Psoas muscle (tissue), 8 donors: Measurements from ENCODE around the gene SPSB4. TPM values are rescaled to one million over a fixed set of nuclear protein-coding genes. Genes with fewer than 3 reads are reported as not detected.

Source experiments
- ATAC-seq, 4 donors: fragments of 200-7000 bp; cut with Tn5 transposase; one replicate each; pipeline ENCODE4 v1.9.1; 2020; ENCODE audit warnings: moderate library complexity in 3 of 4, mild to moderate bottlenecking in 2 of 4
- DNase-seq, 2 donors: peaks; one replicate each; pipeline ENCODE4 v3.0.0-alpha.2; 2020
- H3K27ac ChIP-seq: fragments of 200-600 bp; one replicate; pipeline ENCODE4 v1.8.0; 2022
- H3K27me3 ChIP-seq, 3 donors: fragments of 200-600 bp in 1 of 3; one replicate each; pipeline versions ENCODE4 v1.6.1 to v1.8.0; 2013 to 2022; ENCODE audit warnings: low read length in 2 of 3, mild to moderate bottlenecking in 2 of 3, moderate library complexity in 1 of 3; ENCODE audit not compliant: insufficient read depth in 3 of 3
- H3K36me3 ChIP-seq, 2 donors: fragments of 200-600 bp in 1 of 2; one replicate each; pipeline versions ENCODE4 v1.6.1 to v1.8.0; 2013 to 2022; ENCODE audit warnings: low read depth in 1 of 2, mild to moderate bottlenecking in 1 of 2, moderate library complexity in 1 of 2; ENCODE audit not compliant: insufficient read depth in 1 of 2
- H3K4me1 ChIP-seq: fragments of 200-600 bp; one replicate; pipeline ENCODE4 v1.8.0; 2022
- H3K4me3 ChIP-seq: fragments of 200-600 bp; one replicate; pipeline ENCODE4 v1.8.0; 2022; ENCODE audit warnings: mild to moderate bottlenecking
- H3K9me3 ChIP-seq: fragments of 200-600 bp; one replicate; pipeline ENCODE4 v1.8.0; 2022
- WGBS, 3 donors: extraction: QIAGEN DNeasy Blood & Tissue Kit; methylation state at CpG; one replicate each; pipeline versions ENCODE4 v1.1.6 to v1.1.7; 2013; 5-methylcytosine and 5-hydroxymethylcytosine counted together
- intact Hi-C, 2 donors: fragments of 100-400 bp; cut with DNase I; formaldehyde crosslinking; loops; one replicate each; pipeline versions ENCODE4 v1.11.0 to v1.14.2; 2022
- polyA plus RNA-seq, 3 donors: library from polyadenylated mRNA; stranded (reverse); fragments of 200-250 nt; gene quantifications; one replicate each; pipeline ENCODE4 v1.2.3, GENCODE V29; 2013
- total RNA-seq, 4 donors: library from RNA; stranded (reverse); fragmentation: NEBNext Ultra II Directional in 2 of 4; extraction: Animal tissue kit (Norgen Biotek cat#: 25700) in 2 of 4; gene quantifications; one replicate each; pipeline versions ENCODE4 v1.2.1 to v1.2.4, GENCODE V29; 2021 to 2023
- TF ChIP-seq, protein P1 (sequence below): fragments of 200-600 bp; IDR thresholded peaks from one replicate; pipeline ENCODE4 v1.8.0; 2022; ENCODE audit warnings: antibody characterized with exemption
- donor health status: healthy with polysubstance abuse.
- donor health status: DM: no; HTN: no; CAD: no; lungs with moderate emphysema.
- donor health status: Bipolar disorder and iron deficiency.
- donor health status: healthy.
- donor health status: DM: yes; HTN: yes; CAD: no.
- donor health status: DM: no; HTN: no; CAD: no.
- donor health status: DM: no; HTN: no; CAD: no.
- donor health status: DM: yes; HTN: yes; CAD: no.

SPSB4 gene
- total and polyA plus RNA-seq, 7 donors: 0.39 to 1.9 (median 0.59) TPM

DNA sequence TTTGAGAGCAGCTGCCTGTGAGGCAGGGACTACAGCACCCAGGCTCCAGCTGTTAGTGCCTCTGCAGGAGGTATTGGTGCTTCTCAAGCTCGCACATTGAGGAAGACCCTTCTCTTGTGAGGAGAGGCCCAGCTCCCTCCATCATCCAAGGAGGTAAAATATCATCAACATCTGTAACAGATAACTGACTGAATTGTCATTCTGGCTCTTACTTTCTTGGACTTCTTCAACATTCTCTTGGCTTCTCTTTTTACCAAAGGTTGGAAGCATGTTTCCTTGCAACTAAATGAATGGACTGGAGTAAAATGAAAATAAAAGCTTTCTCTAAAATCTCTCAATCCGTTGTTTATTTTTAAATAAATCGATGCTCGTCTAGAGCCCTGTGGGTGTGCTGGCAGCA, 127.4 kb downstream of the SPSB4 start:
- Histone ChIP-seq H3K4me1 (no peaks in the 10 kb centered on the region), H3K4me3 (no peak overlapping the region), H3K9me3 (no peaks in the 10 kb centered on the region), H3K27me3 (no peaks in the 10 kb centered on the region), H3K36me3 (no peaks in the 10 kb centered on the region), H3K27ac (no peak overlapping the region)
- ATAC-seq: no peak
- intact Hi-C loops: no loop called here
- no peak for DNase-seq
- TF ChIP-seq, protein P1, sequence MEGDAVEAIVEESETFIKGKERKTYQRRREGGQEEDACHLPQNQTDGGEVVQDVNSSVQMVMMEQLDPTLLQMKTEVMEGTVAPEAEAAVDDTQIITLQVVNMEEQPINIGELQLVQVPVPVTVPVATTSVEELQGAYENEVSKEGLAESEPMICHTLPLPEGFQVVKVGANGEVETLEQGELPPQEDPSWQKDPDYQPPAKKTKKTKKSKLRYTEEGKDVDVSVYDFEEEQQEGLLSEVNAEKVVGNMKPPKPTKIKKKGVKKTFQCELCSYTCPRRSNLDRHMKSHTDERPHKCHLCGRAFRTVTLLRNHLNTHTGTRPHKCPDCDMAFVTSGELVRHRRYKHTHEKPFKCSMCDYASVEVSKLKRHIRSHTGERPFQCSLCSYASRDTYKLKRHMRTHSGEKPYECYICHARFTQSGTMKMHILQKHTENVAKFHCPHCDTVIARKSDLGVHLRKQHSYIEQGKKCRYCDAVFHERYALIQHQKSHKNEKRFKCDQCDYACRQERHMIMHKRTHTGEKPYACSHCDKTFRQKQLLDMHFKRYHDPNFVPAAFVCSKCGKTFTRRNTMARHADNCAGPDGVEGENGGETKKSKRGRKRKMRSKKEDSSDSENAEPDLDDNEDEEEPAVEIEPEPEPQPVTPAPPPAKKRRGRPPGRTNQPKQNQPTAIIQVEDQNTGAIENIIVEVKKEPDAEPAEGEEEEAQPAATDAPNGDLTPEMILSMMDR: no peak
- WGBS, 3 donors: 71 to 88% (median 77%) methylated on average over 4 of the region's 4 CpGs

DNA sequence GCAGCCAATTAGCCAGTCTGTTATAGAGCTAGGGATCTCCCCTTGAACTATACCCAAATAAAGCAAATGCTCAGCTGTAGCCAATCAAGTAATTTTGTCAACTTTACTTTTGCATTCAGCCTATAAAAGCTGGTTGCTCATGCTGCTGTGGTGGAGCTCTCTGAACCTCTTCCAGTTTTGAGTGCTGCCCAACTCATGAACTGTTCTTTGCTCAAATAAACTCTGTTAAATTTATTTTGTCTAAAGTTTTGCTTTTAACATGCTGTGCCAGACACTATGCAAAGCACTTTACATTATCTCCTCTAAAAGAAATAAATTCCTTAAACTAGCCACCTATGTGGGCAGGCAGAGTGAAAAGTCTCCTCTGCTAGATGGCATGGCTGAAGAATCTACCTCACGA, 128.8 kb downstream of the SPSB4 start:
- no peak overlapping the region for H3K4me3 ChIP-seq
- intact Hi-C loops: no loop called here
- DNase-seq: no peak
- H3K27ac ChIP-seq: no peak overlapping the region
- no peaks in the 10 kb centered on the region for H3K9me3 ChIP-seq
- no peaks in the 10 kb centered on the region for H3K27me3 ChIP-seq
- no peaks in the 10 kb centered on the region for H3K4me1 ChIP-seq
- TF ChIP-seq, protein P1: no peak
- no peak for ATAC-seq
- no peaks in the 10 kb centered on the region for H3K36me3 ChIP-seq
- WGBS, 3 donors: 96 to 100% (median 98%) methylated on average over 1 of the region's 1 CpG

DNA sequence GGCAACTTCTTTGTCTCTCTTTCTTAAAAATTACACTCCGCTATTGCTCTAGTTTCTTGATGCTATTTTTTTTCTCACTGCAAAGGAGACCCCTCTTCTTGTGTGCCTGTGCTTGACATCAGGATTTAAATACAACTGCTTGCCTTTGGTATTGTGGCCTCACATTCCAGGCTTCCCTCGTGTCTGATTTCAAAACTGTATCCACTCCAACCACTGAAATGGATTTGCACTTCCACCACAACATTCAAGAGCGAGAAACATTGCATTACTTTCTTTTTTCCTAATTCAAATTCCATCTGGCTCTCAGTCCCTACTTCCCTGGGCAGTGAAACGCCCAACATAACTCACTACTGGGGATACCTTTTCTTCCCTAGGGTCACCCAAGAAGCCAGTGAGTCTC, 130.0 kb downstream of the SPSB4 start:
- Histone ChIP-seq H3K4me1 (no peaks in the 10 kb centered on the region), H3K4me3 (no peak overlapping the region), H3K27ac (no peak overlapping the region), H3K36me3 (no peaks in the 10 kb centered on the region), H3K27me3 (no peaks in the 10 kb centered on the region), H3K9me3 (no peaks in the 10 kb centered on the region)
- ATAC-seq (no peak), DNase-seq (no peak)
- WGBS, 3 donors: 69 to 74% (median 70%) methylated on average over 4 of the region's 4 CpGs
- intact Hi-C loops: no loop called here
- TF ChIP-seq, protein P1: no peak

DNA sequence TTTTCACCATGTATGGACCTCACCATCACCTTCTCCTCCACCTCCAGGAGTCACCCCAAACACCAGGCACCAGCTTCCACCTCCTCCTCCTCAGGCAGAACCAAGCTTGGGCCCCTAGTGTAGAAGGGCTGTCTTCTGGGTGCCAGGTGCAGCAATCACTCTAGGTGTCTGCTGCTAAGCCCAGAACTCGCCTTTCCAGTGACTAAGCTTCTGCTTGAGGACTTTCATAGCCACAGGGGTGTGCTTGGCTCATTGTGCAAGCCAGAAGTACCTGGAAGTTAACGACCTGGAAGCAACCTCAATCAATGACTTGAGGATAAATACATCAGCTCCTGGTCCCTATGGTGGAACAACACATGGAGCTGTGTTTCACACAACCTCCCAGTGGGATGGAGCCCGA, 130.7 kb downstream of the SPSB4 start:
- ATAC-seq: no peak
- WGBS, 3 donors: 79 to 89% (median 83%) methylated on average over 3 of the region's 3 CpGs

DNA sequence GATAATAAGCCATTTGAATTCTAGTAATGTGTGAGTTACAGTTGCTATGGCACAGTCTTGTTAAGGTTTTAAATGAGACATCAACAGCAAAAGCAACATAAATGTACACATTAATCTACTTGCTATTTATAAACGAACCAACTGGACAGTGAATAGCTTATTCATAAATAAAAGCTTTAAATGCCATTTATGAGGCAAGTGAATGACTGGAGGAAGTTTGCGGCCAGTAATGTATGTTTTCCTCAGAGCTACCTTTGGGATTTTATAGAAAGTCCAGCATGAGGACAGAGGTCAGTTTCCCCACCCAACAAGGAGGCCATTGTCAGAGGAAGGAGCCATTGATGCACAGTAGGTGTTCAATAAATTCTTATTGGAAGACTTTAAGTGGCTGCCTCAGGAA, 132.5 kb downstream of the SPSB4 start:
- WGBS, 3 donors: 60 to 90% (median 65%) methylated on average over 2 of the region's 2 CpGs
- no peaks in the 10 kb centered on the region for H3K36me3 ChIP-seq
- no peak overlapping the region for H3K4me3 ChIP-seq
- no peaks in the 10 kb centered on the region for H3K4me1 ChIP-seq
- no peaks in the 10 kb centered on the region for H3K27me3 ChIP-seq
- intact Hi-C loops: no loop called here
- ATAC-seq: no peak
- no peaks in the 10 kb centered on the region for H3K9me3 ChIP-seq
- DNase-seq: no peak
- TF ChIP-seq, protein P1: no peak
- no peak overlapping the region for H3K27ac ChIP-seq

More for the DNA sequence above, 130.7 kb downstream of the SPSB4 start:
- Histone ChIP-seq H3K4me1 (no peaks in the 10 kb centered on the region), H3K4me3 (no peak overlapping the region), H3K27me3 (no peaks in the 10 kb centered on the region), H3K27ac (no peak overlapping the region), H3K9me3 (no peaks in the 10 kb centered on the region), H3K36me3 (no peaks in the 10 kb centered on the region)
- intact Hi-C loops: no loop called here
- no peak for DNase-seq
- TF ChIP-seq, protein P1: no peak
